Measurements from ENCODE around the gene FBN1. TPM values are rescaled to one million over a fixed set of nuclear protein-coding genes. Genes with fewer than 3 reads are reported as not detected.

Gene FBN1
- total RNA-seq, 6 experiments from 2014 or later, result 1.7 to 12.0 (median 8.7) TPM

DNA sequence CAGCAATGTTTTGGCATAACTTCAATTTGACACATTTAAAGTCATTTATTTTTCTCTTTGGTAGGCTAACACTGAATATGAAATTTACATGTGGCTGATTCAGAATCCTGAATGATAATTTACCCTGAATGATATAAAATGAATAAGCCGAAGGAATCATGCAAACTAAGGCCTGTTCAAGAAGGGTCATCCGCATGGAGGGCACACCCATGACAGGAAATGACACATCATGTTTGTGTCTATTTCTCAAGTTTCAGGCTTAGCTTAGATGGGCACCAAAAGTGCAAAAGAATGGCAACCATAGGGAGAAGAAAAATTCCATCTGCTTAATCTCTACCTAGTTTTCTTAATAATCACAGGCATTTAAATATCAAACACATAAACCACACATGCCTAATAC, 172.8 kb downstream of the FBN1 start:
- Histone ChIP-seq H3K36me3 (no peaks in the 10 kb centered on the region), H3K27me3 (no peaks in the 10 kb centered on the region), H3K4me1 (no peaks in the 10 kb centered on the region), H3K9me3 (no peaks in the 10 kb centered on the region), H3K27ac (no peak overlapping the region), H3K4me3 (no peak overlapping the region)
- 68% methylated on average over 2 of the region's 2 CpGs for WGBS (ENCODE audit: insufficient coverage, low coverage, low lambda C conversion rate, missing lambda C conversion rate)
- DNase-seq, result no peak
- ATAC-seq, result no peak
- TF ChIP-seq POLR2A (IDR thresholded peaks at IDR 0.05), result no peak
- TF ChIP-seq, protein P1, sequence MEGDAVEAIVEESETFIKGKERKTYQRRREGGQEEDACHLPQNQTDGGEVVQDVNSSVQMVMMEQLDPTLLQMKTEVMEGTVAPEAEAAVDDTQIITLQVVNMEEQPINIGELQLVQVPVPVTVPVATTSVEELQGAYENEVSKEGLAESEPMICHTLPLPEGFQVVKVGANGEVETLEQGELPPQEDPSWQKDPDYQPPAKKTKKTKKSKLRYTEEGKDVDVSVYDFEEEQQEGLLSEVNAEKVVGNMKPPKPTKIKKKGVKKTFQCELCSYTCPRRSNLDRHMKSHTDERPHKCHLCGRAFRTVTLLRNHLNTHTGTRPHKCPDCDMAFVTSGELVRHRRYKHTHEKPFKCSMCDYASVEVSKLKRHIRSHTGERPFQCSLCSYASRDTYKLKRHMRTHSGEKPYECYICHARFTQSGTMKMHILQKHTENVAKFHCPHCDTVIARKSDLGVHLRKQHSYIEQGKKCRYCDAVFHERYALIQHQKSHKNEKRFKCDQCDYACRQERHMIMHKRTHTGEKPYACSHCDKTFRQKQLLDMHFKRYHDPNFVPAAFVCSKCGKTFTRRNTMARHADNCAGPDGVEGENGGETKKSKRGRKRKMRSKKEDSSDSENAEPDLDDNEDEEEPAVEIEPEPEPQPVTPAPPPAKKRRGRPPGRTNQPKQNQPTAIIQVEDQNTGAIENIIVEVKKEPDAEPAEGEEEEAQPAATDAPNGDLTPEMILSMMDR (IDR thresholded peaks at IDR 0.05), result no peak
- intact Hi-C loops (cut with DNase I), result no loop called here

DNA sequence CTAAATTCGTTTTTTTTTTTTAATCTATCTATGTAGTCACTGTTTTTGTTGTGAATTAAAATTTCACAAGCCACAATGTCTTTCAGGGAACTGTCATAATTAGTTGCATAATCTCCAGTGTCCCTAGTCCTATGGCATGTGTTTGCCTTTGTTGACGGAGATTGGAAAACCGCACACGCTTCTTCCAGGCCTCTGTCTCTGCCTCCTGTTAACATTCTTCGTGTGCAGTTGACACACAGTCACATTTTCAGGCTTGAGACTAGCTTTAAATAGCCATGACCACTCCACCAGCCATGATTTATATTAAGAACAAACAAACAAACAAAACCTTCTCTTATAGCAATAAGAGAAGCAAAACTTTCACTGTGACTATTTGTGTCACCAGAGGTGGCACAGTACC, 174.4 kb downstream of the FBN1 start:
- no peaks in the 10 kb centered on the region for H3K27me3 ChIP-seq
- intact Hi-C loops (cut with DNase I), result no loop called here
- ATAC-seq (no peak), DNase-seq (no peak)
- WGBS (ENCODE audit: insufficient coverage, low coverage, low lambda C conversion rate, missing lambda C conversion rate), result 80% methylated on average over 5 of the region's 5 CpGs
- no peak overlapping the region for H3K4me3 ChIP-seq
- H3K27ac ChIP-seq, result no peak overlapping the region
- TF ChIP-seq, protein P1 (IDR thresholded peaks at IDR 0.05), result no peak
- no peak for TF ChIP-seq POLR2A (IDR thresholded peaks at IDR 0.05)
- H3K9me3 ChIP-seq, result no peaks in the 10 kb centered on the region
- no peaks in the 10 kb centered on the region for H3K4me1 ChIP-seq
- H3K36me3 ChIP-seq, result no peaks in the 10 kb centered on the region

DNA sequence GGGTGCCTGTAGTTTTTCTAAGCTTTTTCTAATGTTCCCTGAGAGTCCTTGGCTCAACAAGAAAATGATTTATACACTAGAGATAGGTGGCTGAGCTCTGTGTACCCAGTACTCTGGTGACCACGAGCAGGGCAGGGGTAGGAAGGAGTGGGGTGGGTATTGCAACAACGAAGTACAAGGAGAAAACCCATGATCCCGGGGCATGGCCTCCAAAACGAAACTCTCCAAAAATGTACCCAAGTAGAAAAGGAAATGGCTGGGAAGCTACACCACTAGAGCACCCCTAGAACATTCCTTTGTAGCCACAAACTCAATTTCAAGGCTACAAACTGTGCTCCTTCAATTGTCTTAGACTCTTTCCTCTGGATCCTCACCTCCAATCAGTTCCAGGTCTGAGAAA, 175.4 kb downstream of the FBN1 start:
- DNase-seq, result no peak
- H3K36me3 ChIP-seq, result no peaks in the 10 kb centered on the region

DNA sequence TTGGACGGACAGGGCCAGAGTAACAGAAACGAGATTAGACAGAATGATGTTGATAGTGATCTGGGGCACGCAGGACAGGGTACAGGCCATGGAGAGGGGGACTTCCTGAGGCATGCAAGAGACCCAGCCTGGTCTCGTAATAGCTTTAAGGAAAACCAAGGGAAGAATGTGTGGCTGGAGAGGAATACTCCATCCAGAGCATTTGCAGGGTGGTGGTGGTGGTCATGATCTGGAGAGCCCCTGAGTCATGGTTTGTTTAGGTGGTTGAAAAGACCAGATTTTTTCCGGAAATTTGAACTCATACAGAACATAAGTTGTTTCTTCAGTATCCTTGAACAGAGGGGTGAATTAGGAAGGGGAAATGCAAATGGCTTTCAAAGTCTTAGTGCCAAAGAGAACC, 175.8 kb downstream of the FBN1 start:
- intact Hi-C loops (cut with DNase I), result no loop called here
- 66% methylated on average over 5 of the region's 5 CpGs for WGBS (ENCODE audit: insufficient coverage, low coverage, low lambda C conversion rate, missing lambda C conversion rate)
- TF ChIP-seq, protein P1 (IDR thresholded peaks at IDR 0.05), result no peak
- TF ChIP-seq POLR2A (IDR thresholded peaks at IDR 0.05), result no peak

More for the DNA sequence above, 175.4 kb downstream of the FBN1 start:
- Histone ChIP-seq H3K27me3 (no peaks in the 10 kb centered on the region), H3K27ac (no peak overlapping the region), H3K9me3 (no peaks in the 10 kb centered on the region), H3K4me3 (no peak overlapping the region), H3K4me1 (no peaks in the 10 kb centered on the region)
- WGBS (ENCODE audit: insufficient coverage, low coverage, low lambda C conversion rate, missing lambda C conversion rate), result 82% methylated on average over 2 of the region's 4 CpGs
- ATAC-seq, result no peak
- intact Hi-C loops (cut with DNase I), result no loop called here
- TF ChIP-seq POLR2A (IDR thresholded peaks at IDR 0.05), result no peak
- TF ChIP-seq, protein P1 (IDR thresholded peaks at IDR 0.05), result no peak

DNA sequence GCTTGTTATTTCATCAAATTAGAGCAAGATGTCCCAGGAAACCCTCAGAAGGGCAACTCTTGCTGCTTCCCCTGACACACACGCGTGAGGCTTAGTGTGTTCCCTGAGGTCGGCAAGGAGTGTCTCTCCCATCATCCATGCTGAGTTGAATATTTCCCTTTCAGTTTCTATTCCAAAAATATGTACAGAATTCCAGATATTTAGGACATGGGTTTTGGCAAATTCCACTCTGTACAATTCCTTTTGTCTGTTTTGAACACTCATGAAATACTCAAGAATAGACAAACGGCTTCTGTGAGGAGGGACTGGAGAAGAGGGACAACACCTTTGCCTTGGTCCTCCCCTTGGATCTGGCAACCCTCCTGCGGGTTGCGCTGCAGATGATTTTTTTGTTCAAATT, 176.2 kb downstream of the FBN1 start:
- TF ChIP-seq, protein P1 (IDR thresholded peaks at IDR 0.05), result no peak
- no peak for TF ChIP-seq POLR2A (IDR thresholded peaks at IDR 0.05)

More for the DNA sequence above, 175.8 kb downstream of the FBN1 start:
- H3K27ac ChIP-seq, result no peak overlapping the region
- DNase-seq (no peak), ATAC-seq (no peak)
- H3K9me3 ChIP-seq, result no peaks in the 10 kb centered on the region
- no peaks in the 10 kb centered on the region for H3K27me3 ChIP-seq
- H3K36me3 ChIP-seq, result no peaks in the 10 kb centered on the region
- no peaks in the 10 kb centered on the region for H3K4me1 ChIP-seq
- H3K4me3 ChIP-seq, result no peak overlapping the region

More for the DNA sequence above, 176.2 kb downstream of the FBN1 start:
- H3K27me3 ChIP-seq, result no peaks in the 10 kb centered on the region
- no peak overlapping the region for H3K27ac ChIP-seq
- 68% methylated on average over 6 of the region's 6 CpGs for WGBS (ENCODE audit: insufficient coverage, low coverage, low lambda C conversion rate, missing lambda C conversion rate)
- no peak overlapping the region for H3K4me3 ChIP-seq
- no peaks in the 10 kb centered on the region for H3K9me3 ChIP-seq
- H3K4me1 ChIP-seq, result no peaks in the 10 kb centered on the region
- DNase-seq, result no peak
- no peaks in the 10 kb centered on the region for H3K36me3 ChIP-seq
- ATAC-seq, result no peak
- intact Hi-C loops (cut with DNase I), result no loop called here
